ENCODE results near the gene PUDP. TPM values are rescaled to one million over a fixed set of nuclear protein-coding genes. Genes with fewer than 3 reads are reported as not detected.

The PUDP gene
- 41.4 to 45.6 TPM (median 44.5 TPM) in 3 replicates for total RNA-seq

DNA sequence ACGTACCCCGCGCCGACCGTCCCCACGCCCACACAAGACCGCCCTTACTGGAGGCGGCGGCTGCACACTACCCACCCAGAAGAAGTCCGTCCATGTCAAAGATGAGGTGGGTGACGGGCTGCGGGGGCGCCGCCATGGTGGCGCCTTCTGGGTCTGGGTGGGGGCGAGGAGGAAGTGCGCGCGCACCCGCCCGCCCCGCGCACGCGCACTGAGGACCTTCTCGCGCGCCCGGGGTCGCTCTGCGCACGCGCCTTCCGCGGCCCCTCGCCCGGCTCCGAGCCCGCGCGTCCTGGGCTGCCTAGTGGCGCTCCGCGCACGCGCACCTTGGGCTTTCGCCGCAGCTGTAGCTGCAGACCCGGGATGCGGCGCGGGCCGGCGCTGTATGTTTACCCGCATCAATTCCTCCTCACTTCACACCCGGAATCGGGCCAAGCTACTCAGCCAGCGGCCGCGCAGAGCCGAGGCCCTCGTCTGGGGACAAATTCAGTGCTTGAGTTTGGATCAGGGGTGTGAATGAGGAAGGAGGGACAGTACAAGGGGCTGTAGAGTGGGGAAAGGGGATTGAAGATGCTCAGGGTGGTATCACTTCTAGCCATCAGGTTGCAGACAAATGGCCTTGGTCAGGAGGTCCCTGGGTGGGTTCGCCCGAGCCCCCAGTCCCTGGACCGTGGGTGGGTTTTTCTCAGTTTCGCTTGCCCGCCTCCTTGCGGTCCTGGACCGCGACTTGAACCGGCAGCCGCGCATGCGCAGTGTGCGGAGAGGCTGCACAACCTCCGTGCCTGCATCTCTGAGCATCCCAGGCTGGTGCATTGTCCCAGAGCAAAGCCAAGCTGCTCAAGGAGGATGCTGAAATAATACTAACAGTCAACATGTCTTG, at the start of gene PUDP:
Gene PUDP (minus strand): TSS at position 176 of the 877 bp plus-strand sequence. CDS start 40 bp downstream, at position 136.
- Mint-ChIP-seq H3K9me3 (no peaks in the 10 kb centered on the region), H3K27me3 (ENCODE audit: low read depth) (peaks cover 5% of the 10 kb centered on the region), H3K27ac (peak within 1 kb of the TSS; percentile 91), H3K36me3 (no peaks in the 10 kb centered on the region), H3K4me3 (peak within 1 kb of the TSS; percentile 88), H3K4me1 (peaks cover 35% of the 10 kb centered on the region)
- TF ChIP-seq, protein P1, sequence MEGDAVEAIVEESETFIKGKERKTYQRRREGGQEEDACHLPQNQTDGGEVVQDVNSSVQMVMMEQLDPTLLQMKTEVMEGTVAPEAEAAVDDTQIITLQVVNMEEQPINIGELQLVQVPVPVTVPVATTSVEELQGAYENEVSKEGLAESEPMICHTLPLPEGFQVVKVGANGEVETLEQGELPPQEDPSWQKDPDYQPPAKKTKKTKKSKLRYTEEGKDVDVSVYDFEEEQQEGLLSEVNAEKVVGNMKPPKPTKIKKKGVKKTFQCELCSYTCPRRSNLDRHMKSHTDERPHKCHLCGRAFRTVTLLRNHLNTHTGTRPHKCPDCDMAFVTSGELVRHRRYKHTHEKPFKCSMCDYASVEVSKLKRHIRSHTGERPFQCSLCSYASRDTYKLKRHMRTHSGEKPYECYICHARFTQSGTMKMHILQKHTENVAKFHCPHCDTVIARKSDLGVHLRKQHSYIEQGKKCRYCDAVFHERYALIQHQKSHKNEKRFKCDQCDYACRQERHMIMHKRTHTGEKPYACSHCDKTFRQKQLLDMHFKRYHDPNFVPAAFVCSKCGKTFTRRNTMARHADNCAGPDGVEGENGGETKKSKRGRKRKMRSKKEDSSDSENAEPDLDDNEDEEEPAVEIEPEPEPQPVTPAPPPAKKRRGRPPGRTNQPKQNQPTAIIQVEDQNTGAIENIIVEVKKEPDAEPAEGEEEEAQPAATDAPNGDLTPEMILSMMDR (IDR thresholded peaks at IDR 0.05; ENCODE audit: unreplicated experiment) = peak; percentile 23
- DNase-seq (ENCODE audit: low spot score in 2 of 2, unreplicated experiment in 2 of 2) = peak; percentile 95 to 97

DNA sequence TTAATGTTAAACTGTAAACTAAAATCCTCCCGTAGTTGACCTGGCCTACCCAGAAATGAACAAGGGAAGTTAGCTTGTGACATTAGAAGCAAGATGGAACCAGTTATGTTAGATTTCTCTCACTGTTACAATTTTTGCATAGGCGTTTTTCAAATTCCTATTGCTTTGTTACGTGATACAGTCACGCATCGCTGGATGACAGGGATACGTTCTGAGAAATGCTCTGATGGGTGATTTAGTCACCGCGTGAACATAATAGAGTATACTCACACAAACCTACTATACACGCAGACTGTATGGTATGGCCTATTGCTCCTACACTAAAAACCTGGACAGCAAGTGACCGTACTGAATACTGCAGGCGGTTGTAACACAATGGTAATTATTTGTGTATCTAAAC, 46.7 kb upstream of the PUDP start:
- Mint-ChIP-seq H3K27ac (no peak overlapping the region), H3K4me1 (peaks cover 7% of the 10 kb centered on the region), H3K4me3 (no peak overlapping the region), H3K9me3 (peaks cover 3% of the 10 kb centered on the region), H3K36me3 (no peaks in the 10 kb centered on the region), H3K27me3 (ENCODE audit: low read depth) (no peaks in the 10 kb centered on the region)
- no peak for DNase-seq (ENCODE audit: low spot score in 2 of 2, unreplicated experiment in 2 of 2)
- TF ChIP-seq, protein P1 (IDR thresholded peaks at IDR 0.05; ENCODE audit: unreplicated experiment) = no peak

DNA sequence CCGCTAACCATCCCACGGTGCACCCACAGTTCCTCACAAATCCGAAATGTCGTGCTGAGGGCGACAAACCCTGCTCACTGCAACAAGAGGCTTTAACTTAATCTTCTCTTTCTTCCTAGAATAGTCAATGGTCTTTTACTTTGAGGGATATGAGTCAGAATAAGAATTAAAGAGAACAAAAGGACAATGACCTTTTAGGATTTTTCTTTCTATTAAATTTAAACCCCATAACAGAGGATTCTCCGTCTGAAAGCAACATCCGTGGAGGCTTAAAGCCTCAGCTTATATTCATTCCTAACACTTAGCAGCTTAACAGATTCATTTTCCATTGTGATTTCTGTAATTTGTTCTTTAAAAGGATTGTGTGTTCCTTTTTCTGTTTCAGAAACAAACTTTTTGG, 44.9 kb upstream of the PUDP start:
- H3K4me1 Mint-ChIP-seq = no peaks in the 10 kb centered on the region
- peaks cover 5% of the 10 kb centered on the region for H3K9me3 Mint-ChIP-seq
- DNase-seq (ENCODE audit: low spot score in 2 of 2, unreplicated experiment in 2 of 2) = no peak
- H3K27ac Mint-ChIP-seq = no peak overlapping the region
- H3K4me3 Mint-ChIP-seq = no peak overlapping the region
- no peaks in the 10 kb centered on the region for H3K36me3 Mint-ChIP-seq
- H3K27me3 Mint-ChIP-seq (ENCODE audit: low read depth) = no peaks in the 10 kb centered on the region
- TF ChIP-seq, protein P1 (IDR thresholded peaks at IDR 0.05; ENCODE audit: unreplicated experiment) = no peak

DNA sequence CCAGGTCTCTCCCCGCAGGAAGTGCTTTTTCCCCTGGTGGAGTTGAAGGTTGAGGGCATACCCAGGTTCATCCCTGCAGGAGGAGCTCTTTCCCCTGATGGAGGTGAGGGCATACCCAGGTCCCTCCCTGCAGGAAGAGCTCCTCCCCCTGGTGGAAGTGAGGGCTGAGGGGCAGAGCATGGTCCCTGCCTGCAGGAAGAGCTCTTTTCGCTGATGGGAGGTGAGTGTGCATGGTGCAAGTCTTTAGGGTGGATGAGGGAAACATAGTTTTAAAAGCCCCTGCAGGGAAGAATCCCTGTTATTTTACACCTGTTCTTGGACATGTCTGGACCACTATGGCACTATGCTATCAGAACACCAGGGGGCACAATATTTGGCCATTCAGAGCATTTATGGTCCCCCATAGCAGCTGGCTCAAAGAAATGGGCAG, 43.7 kb upstream of the PUDP start:
- Mint-ChIP-seq H3K9me3 (peaks cover 5% of the 10 kb centered on the region), H3K36me3 (no peaks in the 10 kb centered on the region), H3K4me3 (no peak overlapping the region), H3K4me1 (no peaks in the 10 kb centered on the region), H3K27ac (no peak overlapping the region), H3K27me3 (ENCODE audit: low read depth) (no peaks in the 10 kb centered on the region)
- TF ChIP-seq, protein P1 (IDR thresholded peaks at IDR 0.05; ENCODE audit: unreplicated experiment) = no peak
- no peak for DNase-seq (ENCODE audit: low spot score in 2 of 2, unreplicated experiment in 2 of 2)

DNA sequence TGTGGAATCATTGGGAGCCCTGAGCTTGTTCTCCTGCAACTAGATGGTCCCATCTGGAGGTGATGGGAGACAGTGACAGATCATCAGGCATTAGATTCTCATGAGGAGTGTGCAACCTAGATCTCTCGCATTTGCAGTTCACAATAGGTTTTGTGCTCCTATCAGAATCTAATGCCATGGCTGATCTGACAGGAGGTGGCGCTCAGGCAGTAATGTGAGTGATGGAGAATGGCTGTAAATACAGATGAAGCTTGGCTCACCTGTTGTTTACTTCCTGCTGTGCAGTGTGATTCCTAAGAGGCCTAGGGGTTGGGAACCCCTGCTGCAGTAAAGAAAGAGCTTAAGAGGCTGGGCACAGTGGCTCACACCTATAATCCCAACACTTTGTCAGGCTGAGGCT, 42.2 kb upstream of the PUDP start:
- H3K36me3 Mint-ChIP-seq = no peaks in the 10 kb centered on the region
- no peak for DNase-seq (ENCODE audit: low spot score in 2 of 2, unreplicated experiment in 2 of 2)
- TF ChIP-seq, protein P1 (IDR thresholded peaks at IDR 0.05; ENCODE audit: unreplicated experiment) = no peak
- H3K27me3 Mint-ChIP-seq (ENCODE audit: low read depth) = no peaks in the 10 kb centered on the region
- H3K9me3 Mint-ChIP-seq = peaks cover 5% of the 10 kb centered on the region
- H3K4me3 Mint-ChIP-seq = no peak overlapping the region
- H3K27ac Mint-ChIP-seq = no peak overlapping the region
- no peaks in the 10 kb centered on the region for H3K4me1 Mint-ChIP-seq

Data from mesothelial cell of epicardium (in vitro differentiated cells).